WTC11 (cell line): ENCODE measurements around the gene STK32C. TPM values are rescaled to one million over a fixed set of nuclear protein-coding genes. Genes with fewer than 3 reads are reported as not detected.
A peak's percentile ranks its signal among the peaks of the same experiment; 100 is the strongest.

Experiments
- ATAC-seq: fragments of 200-7000 bp; cut with Tn5 transposase; 2 replicates; pipeline ENCODE4 v1.10.0; 2021; ENCODE audit warnings: mild to moderate bottlenecking, moderate library complexity
- CTCF ChIA-PET: fragments of 300-600 bp; sonication (Branson Sonifier 250); formaldehyde crosslinking; loops from one replicate; lab custom pipeline; 2021; ENCODE audit warnings: antibody characterized with exemption; lab: Charles Lee
- POLR2A ChIA-PET: fragments of 350-600 bp; sonication (Branson Sonifier 250); formaldehyde crosslinking; loops from one replicate; lab custom pipeline; 2021; ENCODE audit warnings: antibody characterized with exemption; lab: Charles Lee
- DNase-seq: peaks from one replicate; pipeline ENCODE4 v3.0.0; 2021; ENCODE audit warnings: low spot score
- H3K27ac Mint-ChIP-seq: 2 replicates; pipeline ENCODE4 v1.8.0; 2021; ENCODE audit warnings: mixed read lengths
- H3K27me3 Mint-ChIP-seq: 2 replicates; pipeline ENCODE4 v1.8.0; 2021; ENCODE audit warnings: low read depth, mild to moderate bottlenecking, moderate library complexity, mixed read lengths
- H3K36me3 Mint-ChIP-seq: 2 replicates; pipeline ENCODE4 v1.8.0; 2021; ENCODE audit warnings: mixed read lengths
- H3K4me1 Mint-ChIP-seq: 2 replicates; pipeline ENCODE4 v1.8.0; 2022; ENCODE audit warnings: mixed read lengths
- H3K4me3 Mint-ChIP-seq: 2 replicates; pipeline ENCODE4 v1.8.0; 2021; ENCODE audit warnings: mild to moderate bottlenecking, moderate library complexity, mixed read lengths
- H3K9me3 Mint-ChIP-seq: 2 replicates; pipeline ENCODE4 v1.8.0; 2021; ENCODE audit warnings: mixed read lengths
- ARID4B ChIP-seq: sonication (generic); formaldehyde crosslinking; IDR thresholded peaks from 2 replicates; pipeline ENCODE4 v1.8.0; 2023; ENCODE audit warnings: missing genetic modification reagents, mild to moderate bottlenecking, borderline replicate concordance
- CBFB ChIP-seq: sonication (generic); formaldehyde crosslinking; IDR thresholded peaks from 2 replicates; pipeline ENCODE4 v1.8.1; 2022; ENCODE audit warnings: mild to moderate bottlenecking, low read depth, missing genetic modification reagents
- CDX4 ChIP-seq: fragments of 250-450 bp; sonication (Bioruptor Pico); IDR thresholded peaks from 2 replicates; pipeline ENCODE4 v1.9.0; 2021; ENCODE audit warnings: moderate library complexity, mild to moderate bottlenecking, inconsistent platforms, borderline replicate concordance
- CREM ChIP-seq: sonication (generic); formaldehyde crosslinking; IDR thresholded peaks from 2 replicates; pipeline ENCODE4 v1.8.1; 2022; ENCODE audit warnings: mild to moderate bottlenecking, missing genetic modification reagents, moderate library complexity
- E2F5 ChIP-seq: sonication (generic); formaldehyde crosslinking; IDR thresholded peaks from 2 replicates; pipeline ENCODE4 v1.8.1; 2022; ENCODE audit warnings: mild to moderate bottlenecking, moderate library complexity, missing genetic modification reagents
- EMX1 ChIP-seq: fragments of 250-450 bp; sonication (Bioruptor Pico); IDR thresholded peaks from 2 replicates; pipeline ENCODE4 v1.8.0; 2021; ENCODE audit warnings: mild to moderate bottlenecking
- FOXK1 ChIP-seq: sonication (generic); formaldehyde crosslinking; IDR thresholded peaks from 2 replicates; pipeline ENCODE4 v1.8.0; 2022; ENCODE audit warnings: mild to moderate bottlenecking, moderate library complexity, missing genetic modification reagents
- HMGA2 ChIP-seq: fragments of 250-450 bp; sonication (Bioruptor Pico); IDR thresholded peaks from 2 replicates; pipeline ENCODE4 v1.4.0; 2021; ENCODE audit warnings: mild to moderate bottlenecking, moderate library complexity
- HMGXB4 ChIP-seq: sonication (generic); formaldehyde crosslinking; IDR thresholded peaks from 2 replicates; pipeline ENCODE4 v1.8.1; 2023; ENCODE audit warnings: mild to moderate bottlenecking, moderate library complexity, missing genetic modification reagents
- IRF1 ChIP-seq: sonication (generic); formaldehyde crosslinking; IDR thresholded peaks from 2 replicates; pipeline ENCODE4 v1.8.0; 2023; ENCODE audit warnings: missing genetic modification reagents
- IRF2 ChIP-seq: sonication (generic); formaldehyde crosslinking; IDR thresholded peaks from 2 replicates; pipeline ENCODE4 v1.8.0; 2022; ENCODE audit warnings: low read depth, missing genetic modification reagents, borderline replicate concordance
- MAX ChIP-seq: sonication (generic); formaldehyde crosslinking; IDR thresholded peaks from 2 replicates; pipeline ENCODE4 v1.8.0; 2022; ENCODE audit warnings: mild to moderate bottlenecking, missing genetic modification reagents
- MXD4 ChIP-seq: fragments of 250-450 bp; sonication (Bioruptor Pico); IDR thresholded peaks from 2 replicates; pipeline ENCODE4 v1.8.0; 2021; ENCODE audit warnings: mild to moderate bottlenecking, moderate library complexity, borderline replicate concordance
- NFYB ChIP-seq: sonication (generic); formaldehyde crosslinking; conservative IDR thresholded peaks from 2 replicates; pipeline ENCODE4 v1.8.0; 2022; ENCODE audit warnings: low read depth, missing genetic modification reagents
- PRRX2 ChIP-seq: fragments of 250-450 bp; sonication (Bioruptor Pico); IDR thresholded peaks from 2 replicates; pipeline ENCODE4 v1.8.0; 2021; ENCODE audit warnings: mild to moderate bottlenecking
- SMAD3 ChIP-seq: sonication (generic); formaldehyde crosslinking; IDR thresholded peaks from 2 replicates; pipeline ENCODE4 v1.8.0; 2022; ENCODE audit warnings: missing genetic modification reagents, mild to moderate bottlenecking, borderline replicate concordance
- SP1 ChIP-seq: sonication (generic); formaldehyde crosslinking; conservative IDR thresholded peaks from 2 replicates; pipeline ENCODE4 v1.8.1; 2022; ENCODE audit warnings: missing genetic modification reagents
- ZNF232 ChIP-seq: sonication (generic); formaldehyde crosslinking; IDR thresholded peaks from 2 replicates; pipeline ENCODE4 v1.8.0; 2022; ENCODE audit warnings: mild to moderate bottlenecking, missing genetic modification reagents
- ZNF263 ChIP-seq: sonication (generic); formaldehyde crosslinking; IDR thresholded peaks from 2 replicates; pipeline ENCODE4 v1.8.1; 2022; ENCODE audit warnings: low read depth, mild to moderate bottlenecking, moderate library complexity, missing genetic modification reagents
- ZNF317 ChIP-seq: sonication (generic); formaldehyde crosslinking; IDR thresholded peaks from 2 replicates; pipeline ENCODE4 v1.8.1; 2023; ENCODE audit warnings: low read depth, mild to moderate bottlenecking, moderate library complexity, missing genetic modification reagents, borderline replicate concordance
- ZNF423 ChIP-seq: fragments of 250-450 bp; sonication (Bioruptor Pico); IDR thresholded peaks from 2 replicates; pipeline ENCODE4 v2.1.2; 2022; ENCODE audit warnings: mild to moderate bottlenecking, moderate library complexity
- ZNF671 ChIP-seq: fragments of 250-450 bp; sonication (Bioruptor Pico); IDR thresholded peaks from 2 replicates; pipeline ENCODE4 v1.8.0; 2021; ENCODE audit warnings: mild to moderate bottlenecking
- total RNA-seq: library from RNA; stranded (reverse); gene quantifications from 3 replicates; pipeline ENCODE4 v1.2.3, GENCODE V29; 2021

STK32C gene
- total RNA-seq, 1 experiment from 2014 or later: 20.7 TPM

GRCh38 chr10:132158823-132159222 lies 148.9 kb downstream of the STK32C start:
- ChIA-PET POLR2A (no interaction called here), CTCF (no interaction called here)
- Mint-ChIP-seq H3K4me3 (no peak overlapping the region), H3K27me3 (no peaks in the 10 kb centered on the region), H3K4me1 (peaks cover 21% of the 10 kb centered on the region), H3K27ac (no peak overlapping the region), H3K36me3 (no peaks in the 10 kb centered on the region), H3K9me3 (no peaks in the 10 kb centered on the region)
- no peak for TF ChIP-seq EMX1 (CRISPR knock-in tag)
- TF ChIP-seq ZNF263 (CRISPR knock-in tag): no peak
- TF ChIP-seq ZNF232 (CRISPR knock-in tag): no peak
- no peak for TF ChIP-seq FOXK1 (CRISPR knock-in tag)
- no peak for TF ChIP-seq CBFB (CRISPR knock-in tag)
- TF ChIP-seq ARID4B (CRISPR knock-in tag): no peak
- no peak for TF ChIP-seq IRF2
- no peak for TF ChIP-seq MXD4 (CRISPR knock-in tag)
- no peak for TF ChIP-seq IRF1
- TF ChIP-seq MAX (CRISPR knock-in tag): no peak
- no peak for TF ChIP-seq HMGA2 (CRISPR knock-in tag)
- TF ChIP-seq CDX4 (CRISPR knock-in tag): no peak
- TF ChIP-seq SMAD3 (CRISPR knock-in tag): no peak
- TF ChIP-seq ZNF423 (CRISPR knock-in tag): no peak
- no peak for ATAC-seq
- no peak for DNase-seq

GRCh38 chr10:132158122-132158741 lies 149.5 kb downstream of the STK32C start:
- Mint-ChIP-seq H3K4me3 (no peak overlapping the region), H3K27ac (no peak overlapping the region), H3K9me3 (no peaks in the 10 kb centered on the region), H3K4me1 (peaks cover 16% of the 10 kb centered on the region), H3K27me3 (no peaks in the 10 kb centered on the region), H3K36me3 (no peaks in the 10 kb centered on the region)
- ATAC-seq: peak; percentile 46; the same call in 1 of the 2 replicates
- DNase-seq: no peak
- CTCF ChIA-PET: no interaction called here
- POLR2A ChIA-PET: no interaction called here
- TF ChIP-seq ZNF671 (CRISPR knock-in tag): no peak
- TF ChIP-seq NFYB (CRISPR knock-in tag): no peak
- no peak for TF ChIP-seq PRRX2
- TF ChIP-seq E2F5: no peak
- TF ChIP-seq HMGXB4 (CRISPR knock-in tag): no peak
- TF ChIP-seq ZNF317 (CRISPR knock-in tag): no peak
- TF ChIP-seq ARID4B (CRISPR knock-in tag): no peak
- no peak for TF ChIP-seq CREM
- no peak for TF ChIP-seq SP1
